GM21390 (cell line): Measurements from ENCODE around the gene PFN3.

Source experiments
- ATAC-seq: cut with Tn5 transposase; IDR thresholded peaks from one replicate; pipeline ENCODE4 v1.9.1; 2021; ENCODE audit not compliant: unreplicated experiment

PFN3 gene

GRCh38 chr5:177374211-177374610 lies 26.2 kb downstream of the PFN3 start:
- no peak for ATAC-seq

- ATAC-seq: no peak
Measured at GRCh38 chr5:177373806-177374205, 26.7 kb downstream of the PFN3 start.

- ATAC-seq: no peak
Measured at GRCh38 chr5:177372910-177373309, 27.6 kb downstream of the PFN3 start.

- ATAC-seq: no peak
Measured at GRCh38 chr5:177372034-177372896, 28.2 kb downstream of the PFN3 start.

GRCh38 chr5:177371120-177372033 lies 29.1 kb downstream of the PFN3 start:
- ATAC-seq: no peak

- peak; percentile 78 for ATAC-seq
Measured at GRCh38 chr5:177370488-177371119, 29.9 kb downstream of the PFN3 start.

- no peak for ATAC-seq
Measured at GRCh38 chr5:177369645-177370440, 30.6 kb downstream of the PFN3 start.

GRCh38 chr5:177368869-177369644 lies 31.4 kb downstream of the PFN3 start:
- ATAC-seq: no peak

GRCh38 chr5:177367981-177368868 lies 32.2 kb downstream of the PFN3 start:
- no peak for ATAC-seq

- ATAC-seq: no peak
Measured at GRCh38 chr5:177367323-177367848, 33.1 kb downstream of the PFN3 start.

- no peak for ATAC-seq
Measured at GRCh38 chr5:177366528-177367322, 33.7 kb downstream of the PFN3 start.

- no peak for ATAC-seq
Measured at GRCh38 chr5:177365845-177366527, 34.5 kb downstream of the PFN3 start.

GRCh38 chr5:177364159-177364962 lies 36.1 kb downstream of the PFN3 start:
- peak; percentile 40 for ATAC-seq

GRCh38 chr5:177363565-177363964 lies 36.9 kb downstream of the PFN3 start:
- ATAC-seq: no peak

- peak; percentile 40 for ATAC-seq
Measured at GRCh38 chr5:177362610-177363507, 37.6 kb downstream of the PFN3 start.
